Activated CD4-positive, alpha-beta T cell treated with anti-CD3 and anti-CD28 coated beads, Interleukin-2, amount 10 ng/mL, durations not matched to agents 7 days and 5 days (primary cell): ENCODE data around the gene CD151. TPM values are rescaled to one million over a fixed set of nuclear protein-coding genes. Genes with fewer than 3 reads are reported as not detected.
A peak's percentile ranks its signal among the peaks of the same experiment; 100 is the strongest.

Experiments used
- CTCF ChIA-PET: fragments of 350-600 bp; sonication (Branson Sonifier 250); formaldehyde crosslinking; loops from one replicate; lab custom pipeline; 2021; ENCODE audit warnings: antibody characterized with exemption; lab: Charles Lee
- POLR2A ChIA-PET: fragments of 350-600 bp; sonication (Branson Sonifier 250); formaldehyde crosslinking; loops from one replicate; lab custom pipeline; 2021; ENCODE audit warnings: antibody characterized with exemption; lab: Charles Lee
- DNase-seq: peaks from one replicate; pipeline ENCODE4 v3.0.0-alpha.2; 2020
- H3K27ac Mint-ChIP-seq: one replicate; pipeline ENCODE4 v1.8.0; 2021; ENCODE audit warnings: mild to moderate bottlenecking, moderate library complexity, mixed read lengths
- H3K27me3 Mint-ChIP-seq: one replicate; pipeline ENCODE4 v1.8.0; 2021; ENCODE audit warnings: mixed read lengths
- H3K36me3 Mint-ChIP-seq: one replicate; pipeline ENCODE4 v1.8.0; 2021; ENCODE audit warnings: low read depth, mixed read lengths
- H3K4me1 Mint-ChIP-seq: one replicate; pipeline ENCODE4 v1.8.0; 2021; ENCODE audit warnings: mixed read lengths
- H3K4me3 Mint-ChIP-seq: one replicate; pipeline ENCODE4 v1.8.0; 2021; ENCODE audit warnings: mild to moderate bottlenecking, moderate library complexity, mixed read lengths
- H3K9me3 Mint-ChIP-seq: one replicate; pipeline ENCODE4 v1.8.0; 2021; ENCODE audit warnings: mixed read lengths
- total RNA-seq, 2 experiments: library from RNA; stranded (reverse); gene quantifications; one replicate each; pipeline ENCODE4 v1.2.3, GENCODE V29; 2021

Gene CD151
- total RNA-seq, 2 experiments from 2014 or later: 35.4 to 37.6 TPM

DNA sequence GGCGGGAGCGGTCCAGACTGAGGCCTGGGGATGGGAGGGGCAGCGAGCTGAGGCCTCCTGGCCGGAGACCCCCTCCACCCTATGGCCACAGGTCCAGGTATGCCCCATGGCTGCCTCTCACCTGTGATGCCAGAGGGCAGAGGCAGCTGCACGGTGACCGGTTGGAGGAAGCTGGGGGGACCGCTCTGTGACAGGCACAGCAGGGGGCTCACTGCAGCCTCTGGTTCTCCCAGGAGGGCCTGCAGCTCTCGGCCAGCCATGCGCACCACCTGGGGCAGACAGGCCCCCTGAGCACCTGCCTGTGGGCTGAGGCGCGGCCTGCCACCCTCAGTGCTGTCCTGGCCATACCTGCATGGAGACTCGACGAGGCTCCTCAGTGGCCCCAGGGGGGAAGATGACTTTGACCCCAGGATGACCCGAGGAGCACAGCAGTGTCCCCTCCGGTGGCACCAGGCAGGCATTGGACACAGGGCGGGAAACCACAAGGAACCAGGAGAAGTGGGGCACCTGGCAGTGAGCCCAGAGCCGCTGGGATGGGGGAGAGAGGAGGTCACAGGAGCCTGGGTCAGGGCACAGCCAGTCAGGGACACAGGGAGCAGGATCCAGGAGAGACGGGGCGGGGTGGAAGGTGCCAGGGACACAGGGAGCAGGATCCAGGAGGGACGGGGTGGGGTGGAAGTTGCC is 31.5 kb upstream of the CD151 start:
- Mint-ChIP-seq H3K9me3 (no peaks in the 10 kb centered on the region), H3K4me1 (peaks cover 21% of the 10 kb centered on the region), H3K4me3 (no peak overlapping the region), H3K27me3 (no peaks in the 10 kb centered on the region), H3K27ac (no peak overlapping the region), H3K36me3 (peaks cover 9% of the 10 kb centered on the region)
- POLR2A ChIA-PET: no interaction called here
- CTCF ChIA-PET: interaction anchor here (1.6 kb wide), 1 partner anchor 8 kb away, joined by 4 read pairs; no protein-coding TSS in a partner anchor
- no peak for DNase-seq

DNA sequence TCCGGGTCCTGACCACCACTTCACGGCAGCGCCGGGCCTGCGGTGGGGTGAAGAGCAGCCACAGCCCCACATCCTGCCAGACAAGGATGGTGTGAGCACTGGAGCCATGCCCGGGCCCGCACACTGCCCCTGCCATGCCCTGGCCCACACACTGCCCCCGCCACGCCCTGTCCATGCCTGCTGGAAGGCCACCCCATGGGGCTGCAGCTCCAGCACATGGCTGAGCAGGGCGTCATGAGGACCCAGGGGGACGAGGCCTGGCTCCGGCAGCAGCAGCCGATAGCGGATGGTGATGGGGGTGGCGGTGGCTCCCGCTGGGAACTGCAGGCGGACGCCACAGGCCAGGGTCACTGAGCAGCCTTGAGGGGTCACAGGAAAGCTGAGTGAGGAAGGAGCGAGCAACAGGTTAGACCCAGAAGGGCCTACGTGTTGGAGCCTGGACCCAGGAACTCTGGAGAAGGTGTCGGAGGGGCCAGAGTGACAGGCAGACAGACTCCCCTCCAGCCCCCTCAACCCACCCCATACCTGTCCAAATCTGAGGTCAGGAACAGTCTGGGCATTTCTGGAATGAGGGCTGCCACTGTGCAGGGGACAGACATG is 30.6 kb upstream of the CD151 start:
- Mint-ChIP-seq H3K9me3 (no peaks in the 10 kb centered on the region), H3K27me3 (no peaks in the 10 kb centered on the region), H3K27ac (no peak overlapping the region), H3K4me3 (peak overlapping the region; percentile 36), H3K36me3 (peaks cover 9% of the 10 kb centered on the region), H3K4me1 (peaks cover 17% of the 10 kb centered on the region)
- POLR2A ChIA-PET: no interaction called here
- CTCF ChIA-PET: no interaction called here
- no peak for DNase-seq

DNA sequence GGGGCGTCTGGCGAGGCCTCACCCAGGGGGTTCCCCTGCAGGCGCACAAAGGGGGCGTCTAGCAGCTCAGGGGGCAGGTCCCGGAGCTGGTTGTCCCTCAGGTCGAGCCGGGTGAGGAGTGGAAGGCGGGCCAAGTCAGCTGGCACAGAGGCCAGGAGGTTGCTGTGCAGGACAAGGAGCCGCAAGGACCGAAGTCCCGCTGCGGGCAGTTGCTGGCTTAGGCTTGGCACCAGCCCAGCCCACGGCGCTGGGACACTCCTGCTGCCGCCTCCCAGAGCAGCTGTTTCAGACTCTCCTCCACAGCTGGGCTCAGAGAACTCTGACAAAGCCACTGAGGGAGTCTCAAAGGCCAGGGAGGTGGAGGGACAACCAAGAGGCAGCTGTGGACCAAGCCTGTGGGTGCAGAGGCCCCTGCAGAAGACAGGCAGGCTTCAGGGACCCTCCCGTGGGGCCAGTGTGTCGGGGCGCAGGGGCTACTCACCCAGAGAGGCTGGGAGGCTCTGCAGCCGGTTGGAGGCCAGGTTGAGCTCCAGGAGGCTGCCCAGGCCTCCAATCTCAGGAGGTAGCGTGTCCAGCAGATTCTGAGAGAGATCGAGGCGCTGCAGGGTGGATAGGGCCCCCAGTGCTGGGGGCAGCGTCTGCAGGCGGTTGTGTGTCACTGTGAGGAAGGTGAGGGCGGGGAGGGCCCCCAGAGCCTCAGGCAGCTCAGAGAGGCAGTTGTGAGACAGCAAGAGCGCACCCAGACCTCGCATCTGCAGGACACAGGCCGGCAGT is 29.9 kb upstream of the CD151 start:
- Mint-ChIP-seq H3K36me3 (peaks cover 11% of the 10 kb centered on the region), H3K4me3 (peak overlapping the region; percentile 81), H3K27ac (no peak overlapping the region), H3K27me3 (no peaks in the 10 kb centered on the region), H3K4me1 (peaks cover 16% of the 10 kb centered on the region), H3K9me3 (no peaks in the 10 kb centered on the region)
- CTCF ChIA-PET: interaction anchor here (1.3 kb wide), 1 partner anchor 11 kb away, joined by 4 read pairs; no protein-coding TSS in a partner anchor
- no peak for DNase-seq
- POLR2A ChIA-PET: no interaction called here

DNA sequence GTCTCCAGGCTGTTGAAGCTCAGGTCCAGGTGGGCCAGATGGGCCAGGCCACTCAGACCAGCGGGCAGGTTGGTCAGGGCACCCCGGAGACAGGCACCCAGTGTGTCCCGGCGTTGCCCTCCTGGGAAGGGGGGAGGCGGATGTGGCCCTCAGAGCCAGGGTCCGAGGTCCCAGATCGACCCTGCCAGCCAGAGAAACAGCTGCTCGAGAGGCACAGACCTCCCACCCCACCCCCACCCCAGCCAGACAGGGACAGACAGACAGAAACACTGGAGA is 29.3 kb upstream of the CD151 start:
- ChIA-PET CTCF (interaction anchor here (1.3 to 1.8 kb wide), 2 partner anchors 12 to 14 kb away, joined by 4 to 7 read pairs; partner anchors contain the start of gene PNPLA2), POLR2A (no interaction called here)
- Mint-ChIP-seq H3K27ac (no peak overlapping the region), H3K4me1 (peaks cover 21% of the 10 kb centered on the region), H3K9me3 (no peaks in the 10 kb centered on the region), H3K27me3 (no peaks in the 10 kb centered on the region), H3K36me3 (peaks cover 12% of the 10 kb centered on the region), H3K4me3 (peak overlapping the region; percentile 81)
- no peak for DNase-seq

DNA sequence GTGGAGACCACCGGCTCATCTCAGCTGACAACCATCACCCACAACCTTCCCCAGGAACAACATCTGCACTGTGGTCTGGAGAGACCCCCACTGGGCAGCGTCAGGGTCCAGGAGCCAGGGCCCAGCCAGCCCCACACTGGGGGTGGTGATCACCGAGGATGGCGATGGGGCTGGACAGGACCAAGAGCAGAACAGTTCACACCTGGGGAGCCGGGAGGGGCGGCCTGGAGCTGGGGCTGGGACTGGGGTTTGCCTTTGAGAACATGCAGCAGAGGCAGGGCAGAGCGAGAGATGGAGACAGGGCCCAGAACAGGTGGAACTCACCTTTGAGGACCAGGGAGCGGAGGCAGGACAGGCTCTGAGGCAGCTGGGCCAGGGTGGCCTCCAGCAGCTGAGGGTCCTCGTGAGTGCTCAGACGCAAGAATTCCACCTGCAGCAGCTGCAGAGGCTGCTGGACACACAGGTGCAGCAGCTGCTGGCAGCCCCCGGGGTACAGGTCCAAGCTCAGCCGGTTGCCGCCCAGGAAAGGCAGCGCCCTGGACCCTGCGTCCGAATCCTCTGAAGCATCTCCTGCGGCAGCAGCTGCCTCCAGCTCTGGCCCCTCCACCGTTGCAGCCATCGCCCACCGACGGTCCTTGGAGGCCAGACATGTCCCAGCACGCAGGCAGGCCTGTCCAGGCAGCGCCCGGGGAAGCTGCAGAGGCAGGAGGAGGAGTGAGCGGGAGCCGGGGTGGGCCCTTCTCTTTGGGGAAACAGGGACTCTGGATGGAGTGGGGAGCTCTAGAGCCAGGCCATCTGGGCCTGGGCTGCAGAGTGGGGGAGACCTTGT is 28.8 kb upstream of the CD151 start:
- Mint-ChIP-seq H3K9me3 (no peaks in the 10 kb centered on the region), H3K27me3 (no peaks in the 10 kb centered on the region), H3K4me3 (peak overlapping the region; percentile 81), H3K27ac (peak overlapping the region; percentile 79), H3K4me1 (peaks cover 27% of the 10 kb centered on the region), H3K36me3 (peaks cover 12% of the 10 kb centered on the region)
- ChIA-PET CTCF (interaction anchor here (1.0 to 1.8 kb wide), 5 partner anchors 12 to 285 kb away, joined by 3 to 7 read pairs (median 4); partner anchors contain the start of genes IRF7 and PNPLA2), POLR2A (no interaction called here)
- no peak for DNase-seq

DNA sequence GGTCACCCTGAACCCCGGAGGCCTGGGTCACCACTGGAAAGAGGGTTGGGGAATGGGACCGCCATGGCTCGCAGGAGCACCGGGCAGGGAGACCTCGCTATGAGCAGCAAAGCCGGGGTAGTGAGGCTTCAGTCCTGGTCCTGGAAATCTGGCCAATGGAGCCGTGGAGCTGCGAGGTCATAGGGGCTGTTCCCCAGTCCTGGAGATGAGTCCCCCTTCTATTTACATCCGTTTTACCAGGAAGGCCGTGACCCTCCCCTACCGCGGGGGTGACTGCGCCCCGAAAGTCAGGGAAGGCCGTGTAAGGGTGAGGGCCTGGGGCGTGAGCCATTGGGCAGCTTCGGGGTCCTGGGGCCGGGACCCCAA is 28.2 kb upstream of the CD151 start:
- H3K27me3 Mint-ChIP-seq: no peaks in the 10 kb centered on the region
- H3K27ac Mint-ChIP-seq: peak overlapping the region; percentile 79

DNA sequence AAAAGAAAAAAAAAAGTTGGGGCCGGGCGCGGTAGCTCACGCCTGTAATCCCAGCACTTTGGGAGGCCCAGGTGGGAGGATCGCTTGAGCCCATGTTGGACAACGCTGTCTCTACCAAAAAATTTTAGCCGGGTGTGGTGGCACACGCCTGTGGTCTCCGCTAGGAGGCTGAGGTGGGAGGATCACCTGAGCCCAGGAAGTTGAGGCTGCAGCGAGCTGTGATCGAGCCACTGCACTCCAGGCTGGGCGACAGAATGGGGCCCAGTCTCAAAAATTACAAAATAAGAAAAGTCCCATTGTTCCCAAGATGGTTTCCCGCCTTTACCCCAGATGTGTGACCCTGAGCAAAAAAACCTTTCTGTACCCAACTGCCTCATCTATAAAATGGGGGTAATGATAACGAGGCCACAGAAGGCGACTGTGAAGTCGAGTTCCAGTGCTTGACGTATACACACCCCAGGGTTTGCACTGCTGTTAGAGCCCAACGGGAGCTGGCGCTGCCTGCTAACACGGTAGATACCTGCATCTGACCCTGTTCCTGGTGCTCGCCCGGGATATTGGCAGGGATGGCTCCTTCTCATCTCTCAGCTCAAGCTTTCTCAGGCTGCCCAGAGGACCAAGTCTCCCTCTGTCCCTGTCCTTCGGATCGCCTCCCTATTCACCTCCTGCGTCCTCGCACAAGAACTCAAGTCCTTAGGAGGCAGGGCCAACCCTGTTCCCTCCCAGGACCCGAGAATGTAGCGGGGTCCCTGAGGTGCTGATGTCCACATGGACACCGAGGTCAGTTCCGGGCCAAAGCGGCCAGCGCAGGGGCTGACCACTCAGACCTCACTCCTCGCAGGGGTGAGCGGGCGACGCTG is 24.1 kb upstream of the CD151 start:
- ChIA-PET CTCF (interaction anchor here (0.6 to 2.2 kb wide), 7 partner anchors 8 to 25 kb away, joined by 3 to 12 read pairs (median 6); partner anchors contain the start of gene PNPLA2), POLR2A (no interaction called here)
- H3K36me3 Mint-ChIP-seq: peaks cover 28% of the 10 kb centered on the region
- H3K9me3 Mint-ChIP-seq: no peaks in the 10 kb centered on the region
- peak overlapping the region; percentile 98 for H3K27ac Mint-ChIP-seq
- DNase-seq: peak; percentile 40
- peak overlapping the region; percentile 90 for H3K4me3 Mint-ChIP-seq
- no peaks in the 10 kb centered on the region for H3K27me3 Mint-ChIP-seq
- H3K4me1 Mint-ChIP-seq: peaks cover 46% of the 10 kb centered on the region

More for the DNA sequence above, 28.2 kb upstream of the CD151 start:
- Mint-ChIP-seq H3K4me3 (peak overlapping the region; percentile 81), H3K36me3 (peaks cover 12% of the 10 kb centered on the region), H3K9me3 (no peaks in the 10 kb centered on the region), H3K4me1 (peaks cover 27% of the 10 kb centered on the region)
- ChIA-PET CTCF (interaction anchor here (1.0 to 1.8 kb wide), 4 partner anchors 13 to 286 kb away, joined by 3 to 7 read pairs (median 4); partner anchors contain the start of genes IRF7 and PNPLA2), POLR2A (no interaction called here)
- no peak for DNase-seq

DNA sequence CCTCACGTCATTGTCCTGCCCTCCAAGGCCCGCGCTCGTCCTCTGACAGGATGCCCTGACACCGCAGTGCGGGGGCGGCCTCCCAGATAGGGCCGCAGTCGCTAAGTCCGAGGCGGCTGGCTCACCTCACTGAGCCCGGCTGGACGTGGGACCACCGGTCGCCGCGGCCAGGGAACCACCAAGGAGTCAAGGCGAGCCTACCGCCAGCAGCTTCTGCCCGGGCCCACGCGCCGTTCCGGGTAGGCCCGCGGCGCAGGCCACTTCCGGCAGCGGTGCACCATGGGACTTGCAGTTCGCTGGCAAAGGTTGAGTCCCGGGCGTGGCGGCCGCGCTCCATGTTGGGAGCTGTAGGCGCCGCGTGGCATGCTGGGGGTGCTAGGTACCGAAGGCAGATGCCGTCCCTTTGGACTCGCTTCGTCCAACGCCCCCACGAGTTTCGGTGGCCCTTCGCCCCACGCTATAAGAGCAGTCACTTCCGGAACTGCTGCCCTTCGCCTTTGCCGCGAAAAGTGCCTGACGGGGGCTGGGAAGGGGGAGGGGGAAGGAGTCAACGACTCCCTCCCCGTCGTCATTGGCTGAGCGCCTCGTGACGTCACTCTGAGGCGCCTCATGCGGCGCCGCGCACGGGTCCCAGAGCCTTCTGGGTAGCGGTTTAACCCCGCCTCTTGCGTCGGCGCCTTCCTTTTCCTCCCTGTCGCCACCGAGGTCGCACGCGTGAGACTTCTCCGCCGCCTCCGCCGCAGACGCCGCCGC is 23.3 kb upstream of the CD151 start, which contains the start of gene RPLP2:
TSS of gene RPLP2 (plus strand) at position 681 of the 753 bp plus-strand sequence. CDS start 268 bp downstream, outside the sequence.
- peak within 1 kb of the TSS; percentile 98 for H3K27ac Mint-ChIP-seq
- peak; percentile 98 for DNase-seq
- no peaks in the 10 kb centered on the region for H3K27me3 Mint-ChIP-seq
- ChIA-PET CTCF (interaction anchor here (1.2 to 2.2 kb wide), 4 partner anchors 8 to 23 kb away, joined by 4 to 12 read pairs (median 5); partner anchors contain the start of gene PNPLA2), POLR2A (interaction anchor here (0.5 to 0.8 kb wide), 2 partner anchors 10 to 505 kb away, joined by 3 to 4 read pairs; no protein-coding TSS in a partner anchor)
- peak within 1 kb of the TSS; percentile 90 for H3K4me3 Mint-ChIP-seq
- peaks cover 26% of the 10 kb centered on the region for H3K36me3 Mint-ChIP-seq
- no peaks in the 10 kb centered on the region for H3K9me3 Mint-ChIP-seq
- peaks cover 46% of the 10 kb centered on the region for H3K4me1 Mint-ChIP-seq

DNA sequence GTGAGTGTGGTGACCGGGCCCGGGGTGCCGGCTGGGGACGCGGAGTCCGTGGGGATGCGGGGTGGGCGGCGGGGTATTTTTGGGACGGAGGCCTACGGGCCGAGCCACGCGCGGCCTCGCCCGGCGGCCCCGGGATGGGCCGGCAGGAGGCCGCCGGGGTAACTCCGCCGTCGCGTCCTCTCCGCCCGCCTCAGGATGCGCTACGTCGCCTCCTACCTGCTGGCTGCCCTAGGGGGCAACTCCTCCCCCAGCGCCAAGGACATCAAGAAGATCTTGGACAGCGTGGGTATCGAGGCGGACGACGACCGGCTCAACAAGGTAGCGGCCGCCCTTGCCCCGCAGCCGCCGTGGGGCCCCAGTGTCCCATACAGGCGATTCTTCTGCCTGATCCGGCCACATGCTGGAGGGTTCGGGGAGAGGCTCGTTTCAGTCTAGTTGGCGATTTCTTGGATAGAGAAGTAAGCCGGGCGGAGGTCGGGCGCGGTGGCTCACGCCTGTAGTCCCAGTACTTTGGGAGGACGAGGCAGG is 22.6 kb upstream of the CD151 start:
- POLR2A ChIA-PET: interaction anchor here (0.8 kb wide), 1 partner anchor 9 kb away, joined by 3 read pairs; no protein-coding TSS in a partner anchor
- CTCF ChIA-PET: interaction anchor here (2.0 to 2.2 kb wide), 2 partner anchors 8 to 9 kb away, joined by 6 to 12 read pairs; partner anchors contain the start of gene PNPLA2
- no peaks in the 10 kb centered on the region for H3K9me3 Mint-ChIP-seq
- H3K27me3 Mint-ChIP-seq: no peaks in the 10 kb centered on the region
- peak overlapping the region; percentile 98 for H3K27ac Mint-ChIP-seq
- no peak for DNase-seq
- peak overlapping the region; percentile 90 for H3K4me3 Mint-ChIP-seq
- peaks cover 26% of the 10 kb centered on the region for H3K36me3 Mint-ChIP-seq
- H3K4me1 Mint-ChIP-seq: peaks cover 46% of the 10 kb centered on the region

DNA sequence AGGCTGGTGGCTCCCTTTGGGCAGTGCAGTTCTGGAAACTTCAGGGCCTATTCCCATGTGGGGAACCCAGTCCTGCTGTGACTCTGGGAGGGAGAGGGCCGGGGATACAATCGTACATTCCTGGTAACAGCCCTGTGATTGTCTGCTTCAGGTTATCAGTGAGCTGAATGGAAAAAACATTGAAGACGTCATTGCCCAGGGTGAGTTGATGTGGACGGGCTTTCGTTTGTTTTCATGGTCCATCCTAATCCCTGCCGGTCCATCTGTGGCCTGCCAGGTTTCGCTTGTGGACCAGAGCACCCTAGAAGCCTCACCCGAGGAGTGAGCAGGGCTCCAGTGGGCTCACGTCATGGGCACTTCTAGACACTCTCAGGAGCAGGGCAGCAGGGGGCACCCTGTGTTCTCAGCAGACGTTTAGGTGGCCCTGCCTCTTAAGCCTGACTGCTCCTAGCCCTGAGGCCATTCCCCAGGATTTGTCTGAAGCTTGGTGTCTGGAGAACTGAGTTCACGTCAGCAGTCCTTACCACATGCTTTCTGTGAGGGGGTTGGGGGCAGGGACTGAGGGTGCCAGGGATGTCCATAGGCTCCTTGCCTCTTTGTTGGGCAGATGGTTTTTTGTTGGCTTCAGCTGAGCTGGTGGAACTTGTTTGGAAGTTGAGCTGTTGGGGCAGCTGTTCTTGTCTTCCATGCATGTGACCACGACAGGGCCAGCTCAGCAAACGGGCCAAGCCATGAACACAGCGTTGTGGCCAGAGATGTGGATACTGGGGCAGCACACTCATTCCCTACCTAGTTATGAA is 21.1 kb upstream of the CD151 start:
- CTCF ChIA-PET: interaction anchor here (1.0 to 1.1 kb wide), 2 partner anchors 22 to 34 kb away, joined by 3 read pairs; no protein-coding TSS in a partner anchor
- no peak for DNase-seq
- POLR2A ChIA-PET: no interaction called here
- Mint-ChIP-seq H3K4me1 (peaks cover 40% of the 10 kb centered on the region), H3K27me3 (no peaks in the 10 kb centered on the region), H3K27ac (peak overlapping the region; percentile 87), H3K9me3 (no peaks in the 10 kb centered on the region), H3K4me3 (peak overlapping the region; percentile 90), H3K36me3 (peaks cover 26% of the 10 kb centered on the region)
